OCI-LY1 (cell line): ENCODE results near the gene GABRD.
A peak's percentile ranks its signal among the peaks of the same experiment; 100 is the strongest.

Experiments
- H2AFZ ChIP-seq: fragments of 200-600 bp; sonication (generic), shearing (Covaris generic); 2 replicates; pipeline ENCODE4 v1.6.0; 2014; ENCODE audit warnings: antibody characterized with exemption, mild to moderate bottlenecking, low read length
- H3F3A ChIP-seq: fragments of 200-600 bp; sonication (generic), shearing (Covaris generic); 2 replicates; pipeline ENCODE4 v1.6.0; 2014; ENCODE audit warnings: mild to moderate bottlenecking, antibody characterized with exemption, low read length, moderate library complexity; ENCODE audit not compliant: insufficient read depth
- H3K27ac ChIP-seq: fragments of 200-600 bp; sonication (generic); 2 replicates; pipeline ENCODE4 v1.5.1; 2014; ENCODE audit warnings: low read length, mixed run types, mild to moderate bottlenecking, low read depth; ENCODE audit not compliant: poor library complexity, severe bottlenecking
- H3K27me3 ChIP-seq: fragments of 200-600 bp; sonication (generic); 2 replicates; pipeline ENCODE4 v1.6.0; 2014; ENCODE audit warnings: antibody characterized with exemption, mild to moderate bottlenecking, low read length, moderate library complexity; ENCODE audit not compliant: insufficient read depth
- H3K36me3 ChIP-seq: fragments of 200-600 bp; sonication (generic); 2 replicates; pipeline ENCODE4 v1.6.1; 2014; ENCODE audit warnings: mild to moderate bottlenecking, antibody characterized with exemption, low read length, moderate library complexity, mixed read lengths; ENCODE audit not compliant: insufficient read depth
- H3K4me1 ChIP-seq: fragments of 200-600 bp; sonication (generic); 2 replicates; pipeline ENCODE4 v1.5.1; 2014; ENCODE audit warnings: mild to moderate bottlenecking, low read length, moderate library complexity; ENCODE audit not compliant: insufficient read depth, severe bottlenecking
- H3K4me2 ChIP-seq: fragments of 200-600 bp; sonication (generic), shearing (Covaris generic); 2 replicates; pipeline ENCODE4 v1.6.1; 2014; ENCODE audit warnings: low read length
- H3K4me3 ChIP-seq: fragments of 200-600 bp; sonication (generic); 2 replicates; pipeline ENCODE4 v1.5.1; 2014; ENCODE audit warnings: low read length, low read depth, mild to moderate bottlenecking, mixed read lengths; ENCODE audit not compliant: poor library complexity, severe bottlenecking
- H3K79me2 ChIP-seq: fragments of 200-600 bp; shearing (Covaris generic); 2 replicates; pipeline ENCODE4 v1.6.1; 2016; ENCODE audit warnings: mixed run types, low read length, mixed read lengths; ENCODE audit not compliant: insufficient read depth
- H3K9ac ChIP-seq: fragments of 200-600 bp; sonication (generic), shearing (Covaris generic); 2 replicates; pipeline ENCODE4 v1.6.1; 2014; ENCODE audit warnings: mild to moderate bottlenecking, low read length, mixed read lengths
- H3K9me2 ChIP-seq: fragments of 200-600 bp; sonication (generic), shearing (Covaris generic); 2 replicates; pipeline ENCODE4 v1.6.1; 2014; ENCODE audit warnings: low read depth, mild to moderate bottlenecking, low read length, mixed read lengths
- H3K9me3 ChIP-seq: fragments of 200-600 bp; shearing (Covaris generic); 2 replicates; pipeline ENCODE4 v1.6.1; 2014; ENCODE audit warnings: low read length, mixed read lengths
- H4K20me1 ChIP-seq: fragments of 200-600 bp; sonication (generic), shearing (Covaris generic); 2 replicates; pipeline ENCODE4 v1.6.0; 2016; ENCODE audit warnings: mild to moderate bottlenecking, low read length; ENCODE audit not compliant: insufficient read depth
- CTCF ChIP-seq: fragments of 200-600 bp; sonication (generic), shearing (Covaris generic); IDR thresholded peaks from 2 replicates; pipeline ENCODE4 v1.5.1; 2017; ENCODE audit warnings: mild to moderate bottlenecking, antibody characterized with exemption, low read length, moderate library complexity, mixed read lengths
- EZH2 ChIP-seq: fragments of 200-600 bp; sonication (generic), shearing (Covaris generic); IDR thresholded peaks from 2 replicates; pipeline ENCODE4 v1.8.0; 2017; ENCODE audit warnings: borderline replicate concordance, mixed run types, mild to moderate bottlenecking, antibody characterized with exemption, low read length, moderate library complexity, mixed read lengths

The GABRD gene

GRCh38 chr1:2049718-2050431, 30.7 kb downstream of the GABRD start, which contains the start of gene PRKCZ:
Gene PRKCZ (plus strand): TSS chr1:2050411. CDS start chr1:2050631, 220 bp downstream.
- Histone ChIP-seq H3K27ac (no peak within 1 kb of the TSS), H3K36me3 (no peaks in the 10 kb centered on the region), H3K9me2 (no peaks in the 10 kb centered on the region), H3K79me2 (no peaks in the 10 kb centered on the region), H2AFZ (no peak within 1 kb of the TSS), H3K4me1 (peaks cover 21% of the 10 kb centered on the region), H3K27me3 (peaks cover 9% of the 10 kb centered on the region), H3K9ac (peak within 1 kb of the TSS; percentile 71), H3K9me3 (no peaks in the 10 kb centered on the region), H3K4me2 (peak within 1 kb of the TSS; percentile 87), H3K4me3 (peak within 1 kb of the TSS; percentile 73), H3F3A (no peaks in the 10 kb centered on the region), H4K20me1 (no peaks in the 10 kb centered on the region)
- TF ChIP-seq EZH2 (no peak), CTCF (no peak)

GRCh38 chr1:2050461-2050792, 31.3 kb downstream of the GABRD start:
- H4K20me1 ChIP-seq: no peaks in the 10 kb centered on the region
- TF ChIP-seq EZH2 (no peak), CTCF (no peak)
- H3K4me1 ChIP-seq: peaks cover 15% of the 10 kb centered on the region
- no peak overlapping the region for H3K27ac ChIP-seq
- H3K27me3 ChIP-seq: peaks cover 9% of the 10 kb centered on the region
- H2AFZ ChIP-seq: no peak overlapping the region
- H3K9me2 ChIP-seq: no peaks in the 10 kb centered on the region
- peak overlapping the region; percentile 63 for H3K9ac ChIP-seq
- H3K4me3 ChIP-seq: peak overlapping the region; percentile 73
- H3K36me3 ChIP-seq: no peaks in the 10 kb centered on the region
- H3K9me3 ChIP-seq: no peaks in the 10 kb centered on the region
- peak overlapping the region; percentile 80 for H3K4me2 ChIP-seq
- no peaks in the 10 kb centered on the region for H3F3A ChIP-seq
- H3K79me2 ChIP-seq: no peaks in the 10 kb centered on the region

- no peak overlapping the region for H2AFZ ChIP-seq
These were observed 31.9 kb downstream of the GABRD start for GRCh38 chr1:2050793-2051682.

More at GRCh38 chr1:2050793-2051682, 31.9 kb downstream of the GABRD start:
- H3K36me3 ChIP-seq: no peaks in the 10 kb centered on the region
- H3K79me2 ChIP-seq: no peaks in the 10 kb centered on the region
- peak overlapping the region; percentile 80 for H3K4me2 ChIP-seq
- peak overlapping the region; percentile 63 for H3K9ac ChIP-seq
- no peak overlapping the region for H3K27ac ChIP-seq
- H3K27me3 ChIP-seq: peaks cover 9% of the 10 kb centered on the region
- H3K4me1 ChIP-seq: peaks cover 15% of the 10 kb centered on the region
- H3K9me3 ChIP-seq: no peaks in the 10 kb centered on the region
- H3F3A ChIP-seq: no peaks in the 10 kb centered on the region
- H3K9me2 ChIP-seq: no peaks in the 10 kb centered on the region
- H3K4me3 ChIP-seq: peak overlapping the region; percentile 73
- no peaks in the 10 kb centered on the region for H4K20me1 ChIP-seq
- no peak for TF ChIP-seq CTCF
- TF ChIP-seq EZH2: no peak
